PC-3 (cell line): ENCODE measurements around the gene TUBGCP5. TPM values are rescaled to one million over a fixed set of nuclear protein-coding genes. Genes with fewer than 3 reads are reported as not detected.
"Not testable (repeated sequence)": the region's sequence is repeated elsewhere in the genome, so short reads cannot be mapped to it uniquely, and the experiment has no call there.

Source experiments
- ATAC-seq: fragments of 200-7000 bp; cut with Tn5 transposase; 2 replicates; pipeline ENCODE4 v1.9.1; 2020; ENCODE audit warnings: mild to moderate bottlenecking, moderate library complexity
- Bru-seq: library from RNA; stranded (reverse); fragments of 400-500 nt; gene quantifications from one replicate; lab custom pipeline; 2021; lab: Mats Ljungman, UMichigan
- BruChase-seq, 2 experiments: library from RNA; stranded (reverse); fragments of 400-500 nt; gene quantifications; one replicate each; lab custom pipeline; 2021; lab: Mats Ljungman, UMichigan
- BruUV-seq: library from RNA; stranded (reverse); fragments of 400-500 nt; replicated peaks from 2 replicates; lab custom pipeline; 2021; lab: Mats Ljungman, UMichigan
- CTCF ChIA-PET: fragments of 300-600 bp; sonication (Branson Sonifier 250); formaldehyde crosslinking; loops from one replicate; lab custom pipeline; 2022; ENCODE audit warnings: antibody characterized with exemption; lab: Charles Lee
- POLR2A ChIA-PET: fragments of 300-600 bp; sonication (Branson Sonifier 250); formaldehyde crosslinking; loops from one replicate; lab custom pipeline; 2022; ENCODE audit warnings: antibody characterized with exemption; ENCODE audit not compliant: unreplicated experiment; lab: Charles Lee
- DNase-seq: peaks from one replicate; pipeline ENCODE4 v3.0.0-alpha.2; 2015
- H2AFZ ChIP-seq: fragments of 300-600 bp; sonication (generic); 2 replicates; pipeline ENCODE4 v1.6.0; 2016; ENCODE audit warnings: antibody characterized with exemption, low read length
- H3F3A ChIP-seq: fragments of 300-600 bp; sonication (generic); one replicate; pipeline ENCODE4 v1.6.0; 2017; ENCODE audit warnings: antibody characterized with exemption, low read length, control low read depth, mild to moderate bottlenecking; ENCODE audit not compliant: unreplicated experiment
- H3K27ac ChIP-seq: fragments of 300-600 bp; sonication (generic); 2 replicates; pipeline ENCODE4 v1.5.1; 2016; ENCODE audit warnings: mild to moderate bottlenecking, low read length
- H3K27me3 ChIP-seq: fragments of 300-600 bp; sonication (generic); 2 replicates; pipeline ENCODE4 v1.6.1; 2016; ENCODE audit warnings: low read length, mixed read lengths
- H3K36me3 ChIP-seq: fragments of 300-600 bp; sonication (generic); 2 replicates; pipeline ENCODE4 v1.6.1; 2016; ENCODE audit warnings: low read depth, mixed run types, low read length, mixed read lengths
- H3K4me1 ChIP-seq: fragments of 300-600 bp; sonication (generic); 2 replicates; pipeline ENCODE4 v1.5.1; 2016; ENCODE audit warnings: low read length; ENCODE audit not compliant: insufficient read depth
- H3K4me2 ChIP-seq: fragments of 300-600 bp; sonication (generic); 2 replicates; pipeline ENCODE4 v1.6.0; 2016; ENCODE audit warnings: low read length
- H3K4me3 ChIP-seq: fragments of 300-600 bp; sonication (generic); 2 replicates; pipeline ENCODE4 v1.5.1; 2016; ENCODE audit warnings: mild to moderate bottlenecking, low read length, mixed read lengths
- H3K79me2 ChIP-seq: fragments of 300-600 bp; sonication (generic); 2 replicates; pipeline ENCODE4 v1.6.1; 2017; ENCODE audit warnings: low read length, mixed read lengths
- H3K9ac ChIP-seq: fragments of 300-600 bp; sonication (generic); 2 replicates; pipeline ENCODE4 v1.6.0; 2016; ENCODE audit warnings: mild to moderate bottlenecking, low read length
- H3K9me2 ChIP-seq: fragments of 300-600 bp; sonication (generic); replicated peaks from 2 replicates; pipeline ENCODE4 v1.6.1; 2016; ENCODE audit warnings: mixed run types, low read length, mixed read lengths
- H3K9me3 ChIP-seq: fragments of 300-600 bp; sonication (generic); 2 replicates; pipeline ENCODE4 v1.6.1; 2016; ENCODE audit warnings: low read length, mixed read lengths
- H4K20me1 ChIP-seq: fragments of 300-600 bp; sonication (generic); 2 replicates; pipeline ENCODE4 v1.6.1; 2016; ENCODE audit warnings: low read length, mixed read lengths
- CTCF ChIP-seq: fragments of 300-600 bp; sonication (generic); conservative IDR thresholded peaks from 2 replicates; pipeline ENCODE4 v1.5.1; 2017; ENCODE audit warnings: antibody characterized with exemption, low read depth, mild to moderate bottlenecking, low read length
- EZH2 ChIP-seq: fragments of 300-600 bp; sonication (generic); IDR thresholded peaks from one replicate; pipeline ENCODE4 v1.6.1; 2017; ENCODE audit warnings: antibody characterized with exemption, mild to moderate bottlenecking, low read length; ENCODE audit not compliant: unreplicated experiment
- EZH2phosphoT487 ChIP-seq: fragments of 300-600 bp; sonication (generic); IDR thresholded peaks from 2 replicates; pipeline ENCODE4 v1.6.1; 2018; ENCODE audit warnings: mild to moderate bottlenecking, antibody characterized with exemption, low read length, borderline replicate concordance
- intact Hi-C: fragments of 100-400 bp; cut with micrococcal nuclease; formaldehyde crosslinking; loops from 2 replicates; pipeline ENCODE4 v1.9.0; 2023
- long read RNA-seq: library from polyadenylated mRNA; unstranded; transcript quantifications from one replicate; pipeline ENCODE4 v2.0.0, GENCODE V29; 2021; ENCODE audit not compliant: unreplicated experiment
- total RNA-seq: library from RNA; depleted of rRNA; stranded (reverse); fragments of >200 nt; gene quantifications from 2 replicates; pipeline ENCODE4 v1.2.3, GENCODE V29; 2014; rRNA removed

TUBGCP5 gene
- total RNA-seq, result 33.4 and 63.0 TPM in 2 replicates
- Bru-seq, nascent RNA, result percentile 78 among the genes with signal in this experiment
- percentile 73 among the genes with signal in this experiment for BruChase-seq, experiment 1, labeled RNA remaining after a 6-hour chase
- BruChase-seq, experiment 2, labeled RNA remaining after a 2-hour chase, result percentile 77 among the genes with signal in this experiment
- long read RNA-seq, transcript TUBGCP5-205 (23 exons, 3,849 nt), result major isoform, 14 of 52 reads
- long read RNA-seq, partial matches to known transcripts, result 25 of 52 reads
- long read RNA-seq, other reads (novel, unspliced or antisense), result 12 of 52 reads

DNA sequence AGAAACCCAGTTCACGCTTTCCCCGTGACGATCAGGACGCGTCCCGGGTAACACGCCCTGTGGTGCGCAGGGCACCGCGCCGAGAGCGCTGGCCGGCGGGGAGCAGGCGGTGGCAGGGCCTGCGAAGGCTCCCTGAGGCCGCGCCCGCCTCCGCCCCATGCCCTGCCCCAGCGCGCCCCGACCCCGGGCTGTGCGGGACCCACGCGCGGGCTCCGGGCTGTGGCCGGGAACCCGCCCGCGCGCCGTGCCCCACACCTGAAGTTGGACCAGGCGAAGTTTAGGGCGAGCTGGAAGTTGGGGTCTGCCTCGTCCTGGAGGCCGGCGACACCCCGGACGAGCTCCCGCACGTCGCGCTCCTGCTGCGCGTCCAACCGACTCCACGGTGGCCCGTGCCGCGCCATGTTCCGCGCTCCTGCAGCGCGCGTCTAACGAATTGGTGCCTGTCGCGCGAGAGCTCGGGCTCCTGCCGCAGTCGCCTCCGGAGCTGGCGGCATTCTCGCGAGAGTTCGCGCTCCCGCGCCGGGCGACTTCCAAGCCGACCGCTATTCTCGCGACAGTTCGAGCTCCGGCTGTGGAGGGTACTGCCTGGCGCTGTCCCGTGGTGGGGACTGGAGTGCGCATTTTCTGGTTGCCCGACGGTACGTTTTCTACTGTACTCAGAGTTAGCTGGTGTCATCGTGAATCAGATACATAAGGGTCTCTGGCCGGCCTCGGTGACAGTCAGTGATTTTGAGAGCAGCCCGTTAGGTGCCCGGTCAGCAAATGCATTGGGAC, at the start of gene TUBGCP5:
TUBGCP5 (minus strand) TSS at position 427 of the 774 bp plus-strand sequence; CDS start at position 401, 26 bp downstream.
- peak; percentile 96 for ATAC-seq
- intact Hi-C loops, result loop anchor here (2.0 to 5.0 kb wide), 2 partner anchors 59 to 72 kb away; partner anchors contain the start of gene CYFIP1
- Histone ChIP-seq H3K4me2 (peak within 1 kb of the TSS; percentile 86), H3K9me2 (no peaks in the 10 kb centered on the region), H3K4me1 (peaks cover 17% of the 10 kb centered on the region), H3K27me3 (no peaks in the 10 kb centered on the region), H3K27ac (peak within 1 kb of the TSS; percentile 57), H3K9ac (peak within 1 kb of the TSS; percentile 91), H4K20me1 (0 out of 2 replicates have a peak, but pooled peaks cover 5% of the 10 kb centered on the region), H3K36me3 (peaks cover 15% of the 10 kb centered on the region), H3K9me3 (no peaks in the 10 kb centered on the region), H3K4me3 (peak within 1 kb of the TSS; percentile 81), H2AFZ (peak within 1 kb of the TSS; percentile 97), H3K79me2 (peaks cover 21% of the 10 kb centered on the region), H3F3A (no peaks in the 10 kb centered on the region)
- peak; percentile 99 for DNase-seq
- BruUV-seq, result no TSS peak
- ChIA-PET POLR2A (interaction anchor here (0.5 to 0.8 kb wide), 3 partner anchors 39 to 97 kb away, joined by 3 to 5 read pairs (median 3); no protein-coding TSS in a partner anchor), CTCF (interaction anchor here (1.0 kb wide), 2 partner anchors 33 to 106 kb away, joined by 3 to 4 read pairs; no protein-coding TSS in a partner anchor)
- TF ChIP-seq CTCF (no peak), EZH2phosphoT487 (no peak), EZH2 (no peak)

DNA sequence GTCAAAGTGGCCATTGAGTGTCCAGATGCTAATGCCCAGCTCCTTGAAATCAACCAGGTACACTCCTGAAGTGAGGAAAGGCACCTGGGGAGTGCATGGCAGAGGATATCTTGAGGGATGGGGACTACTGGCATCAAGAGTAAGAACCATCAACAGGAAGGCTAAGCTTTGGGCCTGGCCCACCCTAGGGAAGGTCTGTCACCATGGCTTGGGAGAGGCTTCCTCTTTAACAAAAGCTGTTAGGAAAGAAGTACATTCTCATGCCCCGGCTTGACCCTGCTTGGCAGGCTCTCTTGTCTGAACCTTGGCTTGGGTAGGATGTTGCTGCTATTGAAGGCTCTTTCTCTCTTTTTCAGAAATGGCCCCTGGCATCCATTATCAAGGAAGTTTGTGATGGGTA, 43.7 kb upstream of the TUBGCP5 start:
- intact Hi-C loops, result no loop called here
- ChIA-PET POLR2A (no interaction called here), CTCF (no interaction called here)
- Histone ChIP-seq H3K9me3 (no peaks in the 10 kb centered on the region), H3K4me1 (no peaks in the 10 kb centered on the region), H2AFZ (no peak overlapping the region), H4K20me1 (no peaks in the 10 kb centered on the region), H3K4me2 (no peak overlapping the region), H3K4me3 (no peak overlapping the region), H3K79me2 (no peaks in the 10 kb centered on the region), H3K27ac (no peak overlapping the region), H3K9me2 (no peaks in the 10 kb centered on the region), H3K36me3 (no peaks in the 10 kb centered on the region), H3F3A (no peaks in the 10 kb centered on the region), H3K27me3 (peaks cover 39% of the 10 kb centered on the region), H3K9ac (no peak overlapping the region)
- DNase-seq, result no peak
- no peak for TF ChIP-seq EZH2phosphoT487
- BruUV-seq, result no TSS peak
- no peak for ATAC-seq

- H3K27me3 ChIP-seq, result peaks cover 39% of the 10 kb centered on the region
- H3K4me1 ChIP-seq, H3K9me2 ChIP-seq, CTCF ChIA-PET, H3K27ac ChIP-seq, H3K9me3 ChIP-seq, H3K4me3 ChIP-seq, H3K79me2 ChIP-seq, H4K20me1 ChIP-seq, H3F3A ChIP-seq, H3K9ac ChIP-seq, POLR2A ChIA-PET, ATAC-seq, H3K4me2 ChIP-seq, BruUV-seq, H3K36me3 ChIP-seq, DNase-seq, H2AFZ ChIP-seq, intact Hi-C loops: not testable (repeated sequence)
These were observed 42.8 kb upstream of the TUBGCP5 start for GRCh38 chr15:23081996-23082737.
